ENCODE data around the gene PAIP1.

- TF ChIP-seq, protein P1, sequence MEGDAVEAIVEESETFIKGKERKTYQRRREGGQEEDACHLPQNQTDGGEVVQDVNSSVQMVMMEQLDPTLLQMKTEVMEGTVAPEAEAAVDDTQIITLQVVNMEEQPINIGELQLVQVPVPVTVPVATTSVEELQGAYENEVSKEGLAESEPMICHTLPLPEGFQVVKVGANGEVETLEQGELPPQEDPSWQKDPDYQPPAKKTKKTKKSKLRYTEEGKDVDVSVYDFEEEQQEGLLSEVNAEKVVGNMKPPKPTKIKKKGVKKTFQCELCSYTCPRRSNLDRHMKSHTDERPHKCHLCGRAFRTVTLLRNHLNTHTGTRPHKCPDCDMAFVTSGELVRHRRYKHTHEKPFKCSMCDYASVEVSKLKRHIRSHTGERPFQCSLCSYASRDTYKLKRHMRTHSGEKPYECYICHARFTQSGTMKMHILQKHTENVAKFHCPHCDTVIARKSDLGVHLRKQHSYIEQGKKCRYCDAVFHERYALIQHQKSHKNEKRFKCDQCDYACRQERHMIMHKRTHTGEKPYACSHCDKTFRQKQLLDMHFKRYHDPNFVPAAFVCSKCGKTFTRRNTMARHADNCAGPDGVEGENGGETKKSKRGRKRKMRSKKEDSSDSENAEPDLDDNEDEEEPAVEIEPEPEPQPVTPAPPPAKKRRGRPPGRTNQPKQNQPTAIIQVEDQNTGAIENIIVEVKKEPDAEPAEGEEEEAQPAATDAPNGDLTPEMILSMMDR (IDR thresholded peaks at IDR 0.05 in 8 of 11, conservative IDR thresholded peaks at IDR 0.05 in 3 of 11) = no peak
- TF ChIP-seq POLR2AphosphoS5 (IDR thresholded peaks at IDR 0.05) = no peak
These were observed 8.2 kb upstream of the PAIP1 start for GRCh38 chr5:43565043-43565442.
